Endothelial cell (in vitro differentiated cells): Measurements from ENCODE around the gene URI1. TPM values are rescaled to one million over a fixed set of nuclear protein-coding genes. Genes with fewer than 3 reads are reported as not detected.
"Not testable (repeated sequence)": the region's sequence is repeated elsewhere in the genome, so short reads cannot be mapped to it uniquely, and the experiment has no call there.

Experiments
- DNase-seq: peaks from one replicate; pipeline ENCODE4 v3.0.0; 2021; ENCODE audit warnings: low spot score
- H3K27ac Mint-ChIP-seq: one replicate; pipeline ENCODE4 v1.8.0; 2021; ENCODE audit warnings: mixed read lengths, inconsistent platforms; ENCODE audit not compliant: unreplicated experiment
- H3K27me3 Mint-ChIP-seq: one replicate; pipeline ENCODE4 v1.8.0; 2021; ENCODE audit warnings: mild to moderate bottlenecking, moderate library complexity, mixed read lengths, inconsistent platforms; ENCODE audit not compliant: unreplicated experiment
- H3K36me3 Mint-ChIP-seq: one replicate; pipeline ENCODE4 v1.8.0; 2021; ENCODE audit warnings: mild to moderate bottlenecking, low read depth, mixed read lengths, inconsistent platforms; ENCODE audit not compliant: unreplicated experiment
- H3K4me1 Mint-ChIP-seq: one replicate; pipeline ENCODE4 v1.8.0; 2021; ENCODE audit warnings: mild to moderate bottlenecking, mixed read lengths, inconsistent platforms; ENCODE audit not compliant: unreplicated experiment
- H3K4me3 Mint-ChIP-seq: one replicate; pipeline ENCODE4 v1.8.0; 2021; ENCODE audit warnings: mild to moderate bottlenecking, mixed read lengths, inconsistent platforms; ENCODE audit not compliant: unreplicated experiment
- H3K9me3 Mint-ChIP-seq: one replicate; pipeline ENCODE4 v1.8.0; 2021; ENCODE audit warnings: mixed read lengths, inconsistent platforms; ENCODE audit not compliant: unreplicated experiment
- CTCF ChIP-seq: fragments of 200-600 bp; sonication (generic); IDR thresholded peaks from one replicate; pipeline ENCODE4 v1.5.0; 2021; ENCODE audit warnings: antibody characterized with exemption; ENCODE audit not compliant: unreplicated experiment
- total RNA-seq: library from RNA; stranded (reverse); fragmentation: NEBNext Ultra II Directional; extraction: Animal tissue kit (Norgen Biotek cat#: 25700); gene quantifications from one replicate; pipeline ENCODE4 v1.2.1, GENCODE V29; 2021; ENCODE audit not compliant: unreplicated experiment

Gene URI1
- total RNA-seq, 1 donor from 2014 or later: 38.2 TPM

GRCh38 chr19:29945433-29945832 lies 3.4 kb downstream of the URI1 start:
- no peak overlapping the region for H3K4me3 Mint-ChIP-seq
- H3K9me3 Mint-ChIP-seq: no peaks in the 10 kb centered on the region
- H3K4me1 Mint-ChIP-seq: peaks cover 7% of the 10 kb centered on the region
- no peak overlapping the region for H3K27ac Mint-ChIP-seq
- no peak for TF ChIP-seq CTCF
- DNase-seq: no peak
- H3K27me3 Mint-ChIP-seq: peaks cover 3% of the 10 kb centered on the region
- peaks cover 7% of the 10 kb centered on the region for H3K36me3 Mint-ChIP-seq

GRCh38 chr19:29946645-29947044 lies 4.6 kb downstream of the URI1 start:
- H3K4me1 Mint-ChIP-seq: peaks cover 7% of the 10 kb centered on the region
- H3K36me3 Mint-ChIP-seq: peaks cover 11% of the 10 kb centered on the region
- H3K27me3 Mint-ChIP-seq: peaks cover 3% of the 10 kb centered on the region
- no peaks in the 10 kb centered on the region for H3K9me3 Mint-ChIP-seq
- H3K27ac Mint-ChIP-seq: no peak overlapping the region
- H3K4me3 Mint-ChIP-seq: no peak overlapping the region
- DNase-seq: no peak
- no peak for TF ChIP-seq CTCF

DNA sequence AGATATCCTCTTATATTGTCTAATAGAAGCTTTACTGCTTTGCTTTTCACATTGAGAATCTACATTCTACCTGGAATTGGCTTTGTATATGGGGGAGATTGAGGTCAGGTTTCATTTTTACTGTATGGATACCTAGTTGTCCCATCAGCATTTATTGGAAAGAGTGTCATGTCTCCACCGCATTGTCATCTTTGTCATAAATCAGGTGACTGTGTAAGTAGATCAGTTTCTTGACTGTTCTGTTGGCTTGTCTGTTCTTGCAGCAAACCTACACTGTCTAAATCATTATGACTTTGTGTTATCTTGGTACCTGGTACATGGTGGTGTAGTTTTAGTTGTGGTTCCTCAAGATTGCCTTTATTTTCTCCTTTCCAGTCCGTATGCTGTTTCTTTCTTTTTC lies 5.8 kb downstream of the URI1 start:
- Mint-ChIP-seq H3K36me3 (peaks cover 11% of the 10 kb centered on the region), H3K9me3 (no peaks in the 10 kb centered on the region), H3K4me1 (peaks cover 15% of the 10 kb centered on the region), H3K4me3 (no peak overlapping the region), H3K27ac (no peak overlapping the region), H3K27me3 (peaks cover under 1% of the 10 kb centered on the region)
- no peak for DNase-seq
- no peak for TF ChIP-seq CTCF

DNA sequence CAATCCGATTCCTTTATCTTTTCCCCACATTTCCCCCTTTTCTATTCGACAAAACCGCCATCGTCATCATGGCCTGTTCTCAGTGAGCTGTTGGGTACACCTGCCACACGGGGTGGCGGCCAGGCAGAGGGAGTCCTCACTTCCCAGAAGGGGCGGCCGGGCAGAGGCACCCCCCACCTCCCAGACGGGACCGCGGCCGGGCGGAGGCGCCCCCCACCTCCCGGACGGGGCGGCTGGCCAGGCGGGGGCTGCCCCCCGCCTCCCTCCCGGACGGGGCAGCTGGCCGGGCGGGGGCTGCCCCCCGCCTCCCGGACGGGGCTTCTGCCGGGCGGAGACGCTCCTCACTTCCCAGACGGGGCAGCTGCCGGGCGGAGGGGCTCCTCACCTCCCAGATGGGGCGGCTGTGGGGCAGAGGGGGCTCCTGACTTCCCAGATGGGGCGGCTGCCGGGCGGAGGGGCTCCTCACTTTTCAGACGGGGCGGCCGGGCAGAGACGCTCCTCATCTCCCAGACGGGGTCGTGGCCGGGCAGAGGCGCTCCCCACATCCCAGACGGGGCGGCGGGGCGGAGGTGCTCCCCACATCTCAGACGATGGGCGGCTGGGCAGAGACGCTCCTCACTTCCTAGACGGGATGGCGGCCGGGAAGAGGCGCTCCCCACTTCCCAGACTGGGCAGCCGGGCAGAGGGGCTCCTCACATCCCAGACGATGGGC lies 6.9 kb downstream of the URI1 start:
- not testable (repeated sequence) for H3K4me1 Mint-ChIP-seq, H3K9me3 Mint-ChIP-seq, H3K27ac Mint-ChIP-seq, H3K27me3 Mint-ChIP-seq, H3K4me3 Mint-ChIP-seq, DNase-seq
- H3K36me3 Mint-ChIP-seq: peaks cover 11% of the 10 kb centered on the region

- peaks cover 11% of the 10 kb centered on the region for H3K36me3 Mint-ChIP-seq
- no peaks in the 10 kb centered on the region for H3K9me3 Mint-ChIP-seq
- H3K27ac Mint-ChIP-seq: peak overlapping the region; percentile 92
- H3K4me1 Mint-ChIP-seq: peaks cover 9% of the 10 kb centered on the region
- no peak for DNase-seq
- no peaks in the 10 kb centered on the region for H3K27me3 Mint-ChIP-seq
- TF ChIP-seq CTCF: no peak
- no peak overlapping the region for H3K4me3 Mint-ChIP-seq
Measured at GRCh38 chr19:29952177-29952576, 10.1 kb downstream of the URI1 start.
